Activated naive CD4-positive, alpha-beta T cell treated with anti-CD3 and anti-CD28 coated beads for 36 hours (primary cell): Measurements from ENCODE around the gene C1QTNF2. TPM values are rescaled to one million over a fixed set of nuclear protein-coding genes. Genes with fewer than 3 reads are reported as not detected.

Experiments used
- CTCF ChIA-PET: fragments of 350-600 bp; sonication (Branson Sonifier 250); formaldehyde crosslinking; loops from one replicate; lab custom pipeline; 2021; ENCODE audit warnings: antibody characterized with exemption; lab: Charles Lee
- DNase-seq: peaks from one replicate; pipeline ENCODE4 v3.0.0-alpha.2; 2020
- H3K27ac Mint-ChIP-seq: one replicate; pipeline ENCODE4 v1.8.0; 2021; ENCODE audit warnings: mild to moderate bottlenecking, mixed read lengths
- H3K27me3 Mint-ChIP-seq: one replicate; pipeline ENCODE4 v1.8.0; 2021; ENCODE audit warnings: low read depth, mixed read lengths
- H3K36me3 Mint-ChIP-seq: one replicate; pipeline ENCODE4 v1.8.0; 2021; ENCODE audit warnings: low read depth, mixed read lengths
- H3K4me1 Mint-ChIP-seq: one replicate; pipeline ENCODE4 v1.8.0; 2021; ENCODE audit warnings: low read depth, mixed read lengths
- H3K4me3 Mint-ChIP-seq: one replicate; pipeline ENCODE4 v1.8.0; 2021; ENCODE audit warnings: mild to moderate bottlenecking, moderate library complexity, mixed read lengths
- H3K9me3 Mint-ChIP-seq: one replicate; pipeline ENCODE4 v1.8.0; 2021; ENCODE audit warnings: mixed read lengths
- intact Hi-C: fragments of 100-400 bp; cut with micrococcal nuclease; formaldehyde crosslinking; loops from one replicate; pipeline ENCODE4 v1.15.1; 2023
- total RNA-seq, 2 experiments: library from RNA; stranded (reverse); gene quantifications; one replicate each; pipeline ENCODE4 v1.2.3, GENCODE V29; 2021

C1QTNF2 gene
- total RNA-seq, 2 experiments from 2014 or later = not detected

DNA sequence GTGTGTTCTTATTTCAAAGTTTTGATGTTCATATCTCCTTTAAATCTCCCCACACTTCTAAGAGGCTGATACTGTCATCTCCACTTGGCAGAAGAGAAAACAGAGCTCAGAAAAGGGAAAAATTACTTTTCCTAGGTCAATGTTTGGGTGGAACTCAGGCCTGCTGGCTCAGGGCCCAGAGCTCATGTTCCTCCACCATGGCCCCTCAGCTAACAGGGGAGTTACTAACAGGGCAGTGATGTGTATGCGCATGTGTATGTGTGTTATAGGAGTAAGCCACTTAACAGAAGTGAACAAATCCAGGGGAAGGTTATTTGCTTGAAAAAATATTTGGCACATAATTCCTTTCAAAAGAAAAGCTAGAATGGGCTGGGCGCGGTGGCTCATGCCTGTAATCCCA lies 2.5 kb downstream of the C1QTNF2 start:
- H3K9me3 Mint-ChIP-seq = no peaks in the 10 kb centered on the region
- H3K27ac Mint-ChIP-seq = no peak overlapping the region
- DNase-seq = no peak
- no peak overlapping the region for H3K4me3 Mint-ChIP-seq
- H3K27me3 Mint-ChIP-seq = peaks cover 55% of the 10 kb centered on the region
- intact Hi-C loops = no loop called here
- peaks cover 16% of the 10 kb centered on the region for H3K4me1 Mint-ChIP-seq
- CTCF ChIA-PET = no interaction called here
- no peaks in the 10 kb centered on the region for H3K36me3 Mint-ChIP-seq

DNA sequence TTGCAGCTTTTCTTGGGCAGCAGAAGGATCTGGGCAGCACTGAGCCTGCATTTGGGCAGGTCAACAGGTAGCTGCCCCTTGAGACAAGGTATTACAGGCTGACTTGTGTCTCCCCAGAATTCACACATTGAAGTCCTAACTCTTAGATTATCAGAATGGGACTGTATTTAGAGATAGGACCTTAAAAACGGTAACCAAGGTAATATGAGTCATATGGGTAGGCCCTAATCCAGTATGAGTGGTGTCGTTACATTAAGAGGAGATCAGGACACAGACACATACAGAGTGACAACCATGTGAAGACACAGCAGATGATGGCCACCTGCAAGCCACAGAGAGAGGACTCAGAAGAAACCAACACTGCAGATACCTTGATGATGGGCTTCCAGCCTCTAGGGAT lies 3.2 kb downstream of the C1QTNF2 start:
- Mint-ChIP-seq H3K36me3 (no peaks in the 10 kb centered on the region), H3K4me3 (no peak overlapping the region), H3K4me1 (peaks cover 16% of the 10 kb centered on the region), H3K27ac (no peak overlapping the region), H3K27me3 (peaks cover 49% of the 10 kb centered on the region), H3K9me3 (no peaks in the 10 kb centered on the region)
- CTCF ChIA-PET = no interaction called here
- no peak for DNase-seq
- intact Hi-C loops = no loop called here

DNA sequence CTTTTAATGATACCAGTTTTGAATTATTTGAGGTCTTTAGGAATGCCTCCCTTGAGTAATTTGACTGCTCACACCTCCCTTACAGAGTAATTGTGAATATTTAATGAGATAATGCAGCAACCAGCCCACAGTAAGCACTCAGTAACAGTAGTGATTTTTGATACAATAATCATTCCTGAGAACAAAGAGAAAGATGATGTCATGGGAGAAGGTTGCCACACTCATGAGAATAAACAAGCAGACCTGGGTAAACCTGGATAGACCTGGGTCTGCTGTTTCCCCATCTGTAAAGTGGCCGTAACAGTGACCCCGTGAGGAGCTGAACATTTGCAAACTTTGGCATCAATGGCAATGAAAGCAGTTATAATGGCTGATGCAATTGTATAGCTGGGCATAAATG lies 4.2 kb downstream of the C1QTNF2 start:
- H3K4me1 Mint-ChIP-seq = peaks cover 16% of the 10 kb centered on the region
- CTCF ChIA-PET = interaction anchor here (1.2 kb wide), 1 partner anchor 14 kb away, joined by 4 read pairs; no protein-coding TSS in a partner anchor
- intact Hi-C loops = no loop called here
- H3K9me3 Mint-ChIP-seq = no peaks in the 10 kb centered on the region
- no peak for DNase-seq
- no peak overlapping the region for H3K4me3 Mint-ChIP-seq
- peaks cover 42% of the 10 kb centered on the region for H3K27me3 Mint-ChIP-seq
- H3K27ac Mint-ChIP-seq = no peak overlapping the region
- no peaks in the 10 kb centered on the region for H3K36me3 Mint-ChIP-seq

DNA sequence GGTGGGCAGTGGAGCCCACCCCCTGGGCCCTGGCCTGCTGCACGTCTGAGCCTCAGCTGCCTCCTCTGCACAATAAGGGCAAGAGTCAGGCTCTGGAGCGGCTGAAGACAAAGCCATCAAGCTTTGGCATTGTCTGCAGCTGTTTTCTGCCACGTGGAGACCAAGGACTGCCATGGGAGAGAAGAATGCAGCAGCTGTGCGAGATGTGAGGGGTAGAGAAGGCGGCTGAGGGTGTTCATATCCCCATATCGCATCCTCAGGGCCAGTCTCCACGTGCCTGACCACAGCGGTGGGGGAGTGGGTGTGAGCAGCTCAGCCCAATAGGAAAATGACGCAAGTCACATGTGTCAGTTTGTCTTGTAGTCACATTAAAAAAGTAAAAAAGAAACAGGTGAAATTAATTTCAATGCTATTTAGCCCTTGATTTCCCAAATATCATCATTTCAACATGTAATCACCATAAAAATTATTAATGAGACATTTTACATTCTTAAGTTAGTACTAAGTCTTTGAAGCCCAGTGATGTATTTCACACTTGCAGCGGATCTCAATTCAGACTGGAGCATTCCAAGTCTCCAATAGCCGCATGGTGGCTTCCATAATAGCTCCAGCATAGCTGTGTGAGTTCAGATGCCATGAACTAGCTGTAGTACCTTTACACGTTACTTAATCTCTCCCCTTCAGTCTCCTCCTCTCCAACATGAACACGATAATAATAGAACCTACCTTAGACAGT lies 6.6 kb downstream of the C1QTNF2 start:
- CTCF ChIA-PET = interaction anchor here (0.8 kb wide), 1 partner anchor 16 kb away, joined by 5 read pairs; no protein-coding TSS in a partner anchor
- Mint-ChIP-seq H3K4me3 (no peak overlapping the region), H3K4me1 (no peaks in the 10 kb centered on the region), H3K27ac (no peak overlapping the region), H3K27me3 (peaks cover 21% of the 10 kb centered on the region), H3K9me3 (no peaks in the 10 kb centered on the region), H3K36me3 (no peaks in the 10 kb centered on the region)
- intact Hi-C loops = no loop called here
- DNase-seq = no peak

DNA sequence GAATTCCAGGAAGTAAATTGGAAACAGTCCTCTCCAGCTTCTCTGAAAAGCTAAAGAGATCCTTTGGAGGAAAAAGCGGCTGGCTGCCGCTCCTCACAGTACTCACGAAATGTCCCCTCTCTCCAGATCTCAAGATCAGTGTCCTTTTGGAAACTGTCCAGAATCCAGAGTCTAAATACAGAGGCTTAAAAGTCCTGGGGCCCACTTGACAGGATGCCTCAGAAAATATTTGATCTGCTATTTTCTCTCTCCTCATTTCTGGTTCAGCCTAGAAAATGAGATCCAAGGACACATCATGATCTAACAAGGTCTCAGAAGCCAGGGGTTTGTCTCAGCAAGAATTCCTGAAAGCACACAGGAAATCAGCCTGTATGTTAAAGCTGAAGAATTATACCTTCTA lies 7.2 kb downstream of the C1QTNF2 start:
- Mint-ChIP-seq H3K4me3 (no peak overlapping the region), H3K9me3 (no peaks in the 10 kb centered on the region), H3K27me3 (peaks cover 17% of the 10 kb centered on the region), H3K36me3 (no peaks in the 10 kb centered on the region), H3K27ac (no peak overlapping the region), H3K4me1 (no peaks in the 10 kb centered on the region)
- intact Hi-C loops = no loop called here
- no peak for DNase-seq
- CTCF ChIA-PET = interaction anchor here (0.8 kb wide), 1 partner anchor 16 kb away, joined by 5 read pairs; no protein-coding TSS in a partner anchor

DNA sequence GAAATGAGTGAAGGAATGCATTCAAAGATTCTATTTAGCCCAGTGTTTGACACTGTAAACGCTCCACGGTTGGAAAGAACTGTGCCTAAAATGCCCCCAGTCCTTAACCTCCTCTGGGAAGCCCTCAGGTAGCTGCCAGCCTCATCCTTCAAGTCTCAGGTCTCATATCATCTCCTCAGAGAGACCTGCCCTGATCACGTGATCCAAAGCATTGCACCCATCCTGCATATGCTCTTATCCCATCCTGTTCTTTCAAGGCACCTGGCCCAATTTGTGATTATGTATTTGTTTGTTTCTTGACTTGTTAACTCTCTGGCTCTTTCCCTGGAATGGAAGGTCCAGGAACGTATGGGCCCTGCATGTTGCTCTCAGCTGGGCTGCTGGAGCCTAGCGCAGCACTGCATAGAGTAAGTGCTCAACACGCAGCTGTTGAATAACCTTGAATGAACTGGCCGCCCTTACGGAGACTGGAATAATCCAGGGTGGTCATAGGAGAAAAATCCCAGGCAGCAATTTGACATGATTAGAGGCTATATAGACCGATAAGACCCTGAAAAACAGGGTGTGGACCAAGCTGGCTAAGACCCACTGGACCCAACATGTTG lies 8.7 kb downstream of the C1QTNF2 start:
- peaks cover 6% of the 10 kb centered on the region for H3K27me3 Mint-ChIP-seq
- H3K27ac Mint-ChIP-seq = no peak overlapping the region
- no peaks in the 10 kb centered on the region for H3K9me3 Mint-ChIP-seq
- DNase-seq = no peak
- H3K4me3 Mint-ChIP-seq = no peak overlapping the region
- H3K36me3 Mint-ChIP-seq = no peaks in the 10 kb centered on the region
- CTCF ChIA-PET = no interaction called here
- intact Hi-C loops = no loop called here
- no peaks in the 10 kb centered on the region for H3K4me1 Mint-ChIP-seq

DNA sequence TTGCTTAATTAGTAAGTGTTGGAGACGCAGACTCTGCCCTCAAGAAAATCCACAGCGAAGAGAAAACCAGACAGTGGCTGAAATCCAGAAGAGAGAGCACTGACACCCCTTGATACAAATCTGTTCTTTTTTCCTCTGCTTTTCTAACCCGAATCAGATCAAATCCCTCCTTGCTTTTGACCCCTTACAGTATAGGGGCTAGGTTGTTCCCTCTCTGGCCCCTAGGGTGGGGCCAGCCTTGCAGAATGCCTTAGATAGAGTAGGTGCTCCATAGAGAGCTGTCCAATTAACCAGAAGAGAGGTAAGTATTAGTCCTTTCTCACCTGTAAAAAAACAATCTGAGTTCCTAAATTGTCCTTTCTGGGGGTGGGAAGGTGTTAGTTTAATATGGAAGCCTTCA lies 10.1 kb downstream of the C1QTNF2 start:
- Mint-ChIP-seq H3K4me3 (no peak overlapping the region), H3K27ac (no peak overlapping the region), H3K9me3 (no peaks in the 10 kb centered on the region), H3K4me1 (no peaks in the 10 kb centered on the region), H3K36me3 (no peaks in the 10 kb centered on the region), H3K27me3 (peaks cover 3% of the 10 kb centered on the region)
- intact Hi-C loops = no loop called here
- CTCF ChIA-PET = interaction anchor here (0.6 kb wide), 1 partner anchor 181 kb away, joined by 5 read pairs; no protein-coding TSS in a partner anchor
- DNase-seq = no peak

DNA sequence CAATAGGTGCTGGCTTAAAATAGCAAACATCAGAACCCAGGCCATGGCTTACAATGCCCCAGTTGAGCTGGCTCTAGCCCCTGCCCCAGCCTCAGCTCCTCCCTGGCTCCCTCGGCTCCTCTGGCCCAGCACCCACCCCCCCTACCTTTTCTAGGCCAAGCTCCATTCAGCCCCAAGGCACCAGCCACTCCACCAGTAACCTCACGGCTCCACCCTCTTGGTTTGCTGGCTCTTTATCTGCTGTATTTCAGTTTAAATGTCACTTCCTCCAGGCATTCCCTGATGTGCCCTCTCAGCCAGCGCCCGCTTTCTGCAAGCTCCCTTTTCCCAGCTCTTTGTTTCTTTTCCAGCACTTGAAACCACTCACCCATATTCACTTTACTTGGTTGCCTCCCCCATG lies 10.6 kb downstream of the C1QTNF2 start:
- no peak for DNase-seq
- Mint-ChIP-seq H3K9me3 (no peaks in the 10 kb centered on the region), H3K27ac (no peak overlapping the region), H3K4me3 (no peak overlapping the region), H3K27me3 (no peaks in the 10 kb centered on the region), H3K4me1 (no peaks in the 10 kb centered on the region), H3K36me3 (no peaks in the 10 kb centered on the region)
- CTCF ChIA-PET = interaction anchor here (0.6 to 0.9 kb wide), 2 partner anchors 180 to 338 kb away, joined by 3 to 5 read pairs; no protein-coding TSS in a partner anchor
- intact Hi-C loops = no loop called here

DNA sequence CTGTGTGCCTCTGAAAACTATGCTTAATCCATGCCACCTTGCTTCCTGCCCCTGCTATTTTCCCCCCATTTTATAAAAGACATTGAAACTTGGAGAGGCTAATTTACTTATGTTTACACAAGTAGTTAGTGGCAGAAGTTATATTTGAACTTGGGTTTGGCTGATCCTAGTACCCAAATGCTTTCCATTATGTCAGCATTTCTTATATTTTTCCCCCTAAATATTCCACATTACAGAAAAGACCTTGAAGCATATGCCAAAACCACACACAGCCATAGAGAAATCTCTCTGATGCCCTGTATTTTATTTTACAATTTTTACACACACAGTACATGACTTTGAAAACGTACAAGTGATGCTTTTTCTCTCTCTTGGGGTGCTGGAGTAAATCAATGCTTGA lies 11.2 kb downstream of the C1QTNF2 start:
- CTCF ChIA-PET = interaction anchor here (0.9 kb wide), 1 partner anchor 337 kb away, joined by 3 read pairs; no protein-coding TSS in a partner anchor
- intact Hi-C loops = no loop called here
- no peaks in the 10 kb centered on the region for H3K4me1 Mint-ChIP-seq
- no peaks in the 10 kb centered on the region for H3K36me3 Mint-ChIP-seq
- H3K9me3 Mint-ChIP-seq = no peaks in the 10 kb centered on the region
- no peak overlapping the region for H3K27ac Mint-ChIP-seq
- no peaks in the 10 kb centered on the region for H3K27me3 Mint-ChIP-seq
- no peak overlapping the region for H3K4me3 Mint-ChIP-seq
- DNase-seq = no peak

DNA sequence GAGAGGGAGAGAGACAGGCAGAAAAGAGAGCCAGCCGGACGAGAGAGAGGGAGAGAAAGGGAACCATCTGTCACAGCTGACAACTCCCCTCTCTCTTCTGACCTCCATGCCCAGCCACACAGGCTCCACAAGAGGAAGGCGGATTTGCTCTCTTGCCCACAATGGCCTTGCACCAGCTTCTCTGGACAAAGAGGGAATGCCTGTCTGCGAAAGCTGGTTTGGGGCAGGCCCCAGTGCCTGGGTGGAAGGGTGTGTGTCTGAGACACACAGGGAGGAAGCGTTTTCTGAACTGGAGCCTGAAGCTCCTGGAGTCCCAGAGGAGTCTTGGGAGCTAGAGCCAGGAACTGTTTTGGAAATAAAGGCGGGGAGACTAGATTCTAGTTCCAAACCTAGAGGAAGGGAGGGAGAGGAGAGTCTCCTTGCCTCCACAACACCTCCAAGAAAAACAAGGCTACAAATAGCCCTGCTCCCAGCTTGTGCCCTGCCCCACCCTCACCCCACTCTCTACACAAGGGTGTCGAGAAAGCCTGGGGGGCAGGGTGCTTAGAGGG lies 12.5 kb downstream of the C1QTNF2 start:
- Mint-ChIP-seq H3K27me3 (no peaks in the 10 kb centered on the region), H3K27ac (no peak overlapping the region), H3K9me3 (no peaks in the 10 kb centered on the region), H3K4me1 (no peaks in the 10 kb centered on the region), H3K4me3 (no peak overlapping the region), H3K36me3 (no peaks in the 10 kb centered on the region)
- intact Hi-C loops = no loop called here
- DNase-seq = no peak
- CTCF ChIA-PET = interaction anchor here (1.0 kb wide), 1 partner anchor 159 kb away, joined by 3 read pairs; no protein-coding TSS in a partner anchor

DNA sequence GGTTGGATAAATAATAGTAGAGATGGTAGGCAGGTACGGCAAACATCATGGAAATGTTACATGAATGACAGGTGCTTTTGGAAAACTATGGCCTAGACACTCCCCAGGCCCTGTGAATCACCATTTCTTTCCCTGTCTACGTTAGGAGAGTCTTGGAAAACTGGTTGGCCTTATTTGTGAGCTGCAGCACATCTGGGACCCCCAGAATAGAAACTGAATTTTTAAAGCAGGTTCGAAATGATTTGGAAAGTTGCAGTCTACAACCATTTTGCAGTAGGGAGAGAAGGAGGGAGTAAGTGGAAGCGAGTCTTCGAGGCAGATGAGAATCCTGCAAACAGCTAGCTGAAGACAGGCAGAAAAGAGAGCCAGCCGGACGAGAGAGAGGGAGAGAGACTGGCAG lies 13.0 kb downstream of the C1QTNF2 start:
- no peak overlapping the region for H3K27ac Mint-ChIP-seq
- H3K36me3 Mint-ChIP-seq = no peaks in the 10 kb centered on the region
- no peak for DNase-seq
- H3K27me3 Mint-ChIP-seq = no peaks in the 10 kb centered on the region
- H3K4me3 Mint-ChIP-seq = no peak overlapping the region
- H3K4me1 Mint-ChIP-seq = no peaks in the 10 kb centered on the region
- intact Hi-C loops = no loop called here
- no peaks in the 10 kb centered on the region for H3K9me3 Mint-ChIP-seq
- CTCF ChIA-PET = interaction anchor here (0.6 to 1.3 kb wide), 2 partner anchors 12 to 336 kb away, joined by 3 read pairs; no protein-coding TSS in a partner anchor

DNA sequence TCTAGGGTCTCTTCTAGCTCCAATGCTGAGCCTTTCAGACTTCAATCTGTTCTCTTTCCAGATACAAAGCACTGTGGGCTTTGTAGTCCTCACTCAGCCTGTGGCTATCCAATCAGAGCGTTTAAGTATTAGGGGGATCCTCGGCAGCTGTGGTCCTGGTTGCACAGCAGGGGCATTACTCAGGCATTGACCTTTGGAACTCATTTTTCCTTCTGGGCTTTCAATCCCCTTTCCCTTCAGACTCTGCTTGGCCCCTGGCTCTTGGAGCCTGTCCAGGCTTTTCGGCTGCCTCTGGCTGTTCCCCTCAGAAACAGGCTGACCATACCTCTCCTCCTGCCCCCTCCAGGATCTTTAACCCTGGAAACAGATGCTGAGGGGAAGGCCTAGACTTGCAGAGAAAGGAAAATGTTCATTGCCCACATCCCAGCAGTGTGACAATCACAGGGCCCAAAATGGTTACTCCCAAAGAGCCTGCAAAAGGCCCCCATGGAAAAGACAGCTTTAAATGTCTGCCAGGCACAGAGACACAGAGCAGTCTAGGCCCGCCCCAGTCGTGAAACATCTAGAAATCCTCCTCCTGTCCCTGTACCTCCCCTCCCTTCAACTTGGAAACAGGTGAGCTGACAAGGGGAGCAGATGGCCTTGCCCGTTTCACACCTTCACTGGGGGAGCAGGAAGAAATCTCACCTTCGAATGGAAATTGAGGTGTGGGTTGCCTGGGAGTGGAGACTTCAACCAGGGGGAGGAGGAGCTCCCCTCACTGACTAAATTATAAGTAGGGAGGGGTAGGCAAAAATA lies 13.7 kb downstream of the C1QTNF2 start:
- Mint-ChIP-seq H3K9me3 (no peaks in the 10 kb centered on the region), H3K36me3 (no peaks in the 10 kb centered on the region), H3K27ac (no peak overlapping the region), H3K27me3 (no peaks in the 10 kb centered on the region), H3K4me1 (no peaks in the 10 kb centered on the region), H3K4me3 (no peak overlapping the region)
- intact Hi-C loops = no loop called here
- CTCF ChIA-PET = interaction anchor here (0.6 to 1.3 kb wide), 2 partner anchors 11 to 335 kb away, joined by 3 read pairs; no protein-coding TSS in a partner anchor
- DNase-seq = no peak
